HCEC 1CT (cell line): ENCODE data around the gene FAM204A.

Experiments used
- DNase-seq: peaks from one replicate; pipeline ENCODE4 v3.0.0-alpha.2; 2017

Gene FAM204A

DNA sequence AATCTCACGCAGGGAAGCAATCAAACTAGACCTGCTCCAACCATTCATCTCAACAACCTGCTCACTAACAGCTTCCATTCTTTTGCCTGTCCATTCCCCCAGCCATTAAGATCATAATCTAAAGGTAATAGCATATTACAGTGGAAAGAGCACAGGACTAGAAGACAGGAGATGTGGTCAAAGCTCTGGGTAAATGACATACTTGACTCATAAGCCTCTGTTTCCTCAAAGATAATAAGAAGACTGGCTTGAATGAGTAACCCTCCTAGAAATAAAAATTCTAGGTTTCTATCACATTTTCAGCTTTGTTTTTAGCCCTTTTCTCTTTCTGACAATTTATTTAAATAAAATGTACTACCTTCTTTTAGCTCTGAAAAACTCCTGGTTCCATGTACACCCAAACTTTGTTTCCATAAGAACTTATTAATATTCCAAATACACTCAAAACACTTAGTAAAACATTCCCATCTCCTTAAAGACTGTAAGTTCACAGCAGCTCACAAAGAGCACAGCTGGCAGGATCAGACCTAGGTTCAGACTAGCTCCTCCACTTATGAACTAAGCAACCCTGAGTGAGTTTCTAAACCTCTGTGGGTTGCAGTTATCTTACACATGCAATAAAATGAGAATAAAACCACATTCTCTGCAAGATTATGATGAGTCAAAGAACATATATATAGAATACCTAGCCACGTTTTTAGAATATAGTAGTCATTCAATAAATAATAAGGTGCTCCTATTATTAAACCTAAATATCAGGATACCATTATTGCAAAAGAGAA lies 11.6 kb downstream of the FAM204A start:
- DNase-seq, result no peak

DNA sequence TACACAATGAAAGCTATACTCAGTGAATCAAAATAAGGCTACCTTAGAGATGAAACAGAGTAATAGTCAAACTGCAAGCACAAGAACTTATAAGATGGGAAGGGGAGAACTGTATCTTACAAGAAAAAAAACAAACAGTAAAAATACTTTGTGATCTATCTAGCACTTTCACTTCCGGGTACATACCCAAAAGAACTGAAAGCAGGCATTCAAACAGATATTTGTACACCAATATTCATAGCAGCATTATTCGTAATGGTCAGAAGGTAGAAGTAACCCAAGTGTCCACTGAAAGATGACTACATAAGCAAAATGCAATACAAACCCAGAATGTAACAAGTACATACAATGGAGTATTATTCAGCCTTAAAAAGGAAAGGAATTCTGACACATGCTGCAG lies 18.0 kb downstream of the FAM204A start:
- no peak for DNase-seq

DNA sequence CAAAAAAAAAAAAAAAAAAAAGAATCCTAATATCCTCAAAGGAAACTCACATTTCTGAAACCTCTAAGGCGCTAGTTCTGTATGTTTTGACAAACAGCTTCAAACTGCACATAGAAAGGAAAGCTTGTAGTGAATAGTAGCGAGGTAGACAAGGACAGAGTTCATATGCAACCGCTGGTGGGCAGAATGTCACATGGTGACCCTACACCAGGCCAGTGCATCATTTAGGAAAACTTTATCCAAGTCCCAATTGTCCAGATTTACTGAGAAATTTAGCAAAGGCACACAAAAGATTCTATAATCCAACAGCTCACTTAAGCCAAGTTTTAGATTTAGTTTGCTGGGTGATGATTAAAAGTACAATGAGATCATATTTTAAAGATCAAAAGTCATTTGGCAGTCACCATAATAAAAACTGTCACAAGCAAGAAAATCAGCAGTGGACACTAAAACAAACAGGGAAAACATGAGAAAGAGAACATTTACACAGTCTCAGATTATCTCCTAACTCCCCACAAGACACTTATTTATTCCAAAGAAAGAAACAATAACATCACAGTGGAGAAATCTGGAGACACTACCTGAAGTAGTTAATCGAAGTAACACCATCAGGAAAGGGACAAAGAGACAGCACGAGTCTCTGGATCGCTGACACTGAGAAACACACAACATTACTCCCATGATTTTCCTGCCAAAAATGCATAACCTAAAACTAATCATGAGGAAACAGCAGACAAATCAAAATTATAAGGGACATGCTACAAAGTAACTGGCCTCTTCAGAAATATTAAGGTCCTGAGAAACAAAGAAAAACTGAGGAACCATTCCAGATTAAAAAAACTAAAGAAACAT lies 20.2 kb downstream of the FAM204A start:
- DNase-seq, result no peak

DNA sequence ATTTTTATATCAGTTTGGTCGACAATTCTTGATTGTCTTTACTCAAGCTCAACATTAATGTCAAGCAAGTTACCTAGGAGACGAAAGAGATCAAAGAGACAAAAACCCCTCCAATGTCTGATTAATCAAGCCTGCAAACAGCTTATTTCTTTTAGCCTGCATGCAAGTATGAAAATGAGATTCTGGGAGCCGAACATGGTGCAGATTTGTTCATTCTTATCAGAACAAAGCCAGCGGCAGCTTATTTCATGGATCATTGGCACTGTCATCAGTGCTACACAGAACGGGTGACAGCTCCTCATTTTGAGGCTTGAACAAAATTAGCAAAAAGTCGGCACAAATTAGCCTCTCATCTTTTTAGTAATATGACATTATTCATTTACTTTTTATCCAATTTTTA lies 26.5 kb downstream of the FAM204A start:
- DNase-seq, result no peak

DNA sequence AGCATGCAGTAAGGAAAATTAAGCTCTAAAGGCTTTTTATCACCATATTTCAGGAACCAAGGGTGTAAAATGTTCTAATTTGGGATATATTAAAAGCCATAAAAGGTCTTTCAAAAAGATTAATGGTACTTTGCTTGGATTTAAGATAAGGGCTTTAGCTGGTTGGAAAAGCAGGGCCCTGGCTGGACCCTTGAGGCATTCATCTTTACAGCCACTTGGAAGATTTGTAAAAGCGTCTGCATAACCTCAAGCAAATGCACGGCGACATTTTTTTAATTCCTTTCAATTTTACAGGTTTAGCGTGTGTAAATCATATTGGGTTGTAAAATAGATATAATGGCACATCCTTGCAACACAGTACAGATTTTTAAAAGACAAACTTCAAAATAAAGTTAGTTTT lies 27.2 kb downstream of the FAM204A start:
- DNase-seq, result no peak

DNA sequence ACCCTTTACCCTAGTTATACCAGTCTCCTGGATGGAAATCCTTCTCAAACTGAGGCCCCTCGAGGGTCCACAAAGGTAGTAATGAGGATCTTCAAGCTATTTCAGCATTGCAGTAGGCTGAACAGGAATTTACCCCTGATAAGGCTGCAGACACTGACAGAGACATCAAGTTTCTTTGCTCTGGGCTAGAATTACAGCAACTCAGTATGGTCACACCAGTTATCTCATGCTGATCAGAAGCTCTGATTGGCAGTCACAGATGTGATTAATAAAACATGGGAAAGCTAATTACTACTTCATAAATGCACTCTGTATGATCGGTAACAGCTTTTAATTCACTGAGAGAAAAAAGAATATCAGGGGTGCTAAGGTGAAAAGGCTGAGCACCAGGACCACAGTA lies 30.6 kb downstream of the FAM204A start:
- no peak for DNase-seq

DNA sequence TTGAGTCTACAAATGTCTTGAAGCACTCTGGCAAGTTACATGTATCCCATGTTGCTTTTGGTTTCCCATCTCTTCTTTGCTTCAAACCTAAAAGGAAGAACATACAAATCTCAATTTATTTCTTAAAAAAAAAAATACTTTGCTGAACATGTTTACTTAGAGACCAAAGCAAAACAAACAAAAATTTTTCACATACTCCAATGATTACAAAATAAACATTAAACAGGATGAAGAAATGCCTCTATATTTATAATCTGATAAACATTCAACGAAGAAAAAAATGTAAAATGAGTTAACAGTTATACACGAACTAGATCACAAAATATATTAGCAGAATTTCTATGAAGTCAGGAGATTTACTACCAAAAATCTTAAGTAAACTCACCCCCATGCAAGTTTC lies 31.3 kb downstream of the FAM204A start:
- peak; percentile 62 for DNase-seq

DNA sequence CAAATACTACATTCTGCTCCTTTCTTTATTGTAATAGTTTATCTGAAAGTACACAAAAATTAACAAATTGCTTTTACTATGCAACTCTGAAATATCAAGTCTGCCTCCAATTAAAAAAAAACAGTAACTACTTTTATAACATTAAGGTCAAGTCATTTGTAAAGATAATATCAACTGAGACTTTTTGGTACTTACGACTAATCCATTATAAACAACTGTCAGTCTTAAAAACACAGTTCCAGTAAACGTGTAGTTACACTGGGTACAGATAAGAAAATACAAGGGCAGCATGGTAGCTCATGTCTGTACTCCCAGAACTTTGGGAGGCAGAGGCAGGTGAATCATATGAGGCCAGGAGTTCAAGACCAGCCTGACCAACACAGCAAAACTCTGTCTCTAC lies 32.2 kb downstream of the FAM204A start:
- DNase-seq, result no peak

DNA sequence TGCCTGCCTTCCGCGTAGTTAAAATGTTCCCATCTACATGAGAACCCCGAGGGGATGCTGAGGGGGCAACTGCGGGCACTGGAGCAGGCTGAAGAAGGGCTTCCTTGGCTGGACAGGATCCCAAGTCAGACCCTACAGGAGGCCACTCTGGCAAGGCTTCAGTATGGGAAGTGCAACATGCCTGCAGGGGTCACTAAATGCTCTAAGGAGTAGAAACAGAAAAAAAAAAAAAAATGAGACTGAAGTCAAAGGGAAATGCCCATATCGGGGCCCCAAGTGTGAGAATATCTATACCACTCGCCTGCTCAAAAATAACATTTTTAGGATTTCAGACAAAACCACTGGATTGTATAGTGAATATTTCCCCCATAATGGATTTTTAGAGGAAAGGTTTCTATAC lies 33.5 kb downstream of the FAM204A start:
- no peak for DNase-seq

DNA sequence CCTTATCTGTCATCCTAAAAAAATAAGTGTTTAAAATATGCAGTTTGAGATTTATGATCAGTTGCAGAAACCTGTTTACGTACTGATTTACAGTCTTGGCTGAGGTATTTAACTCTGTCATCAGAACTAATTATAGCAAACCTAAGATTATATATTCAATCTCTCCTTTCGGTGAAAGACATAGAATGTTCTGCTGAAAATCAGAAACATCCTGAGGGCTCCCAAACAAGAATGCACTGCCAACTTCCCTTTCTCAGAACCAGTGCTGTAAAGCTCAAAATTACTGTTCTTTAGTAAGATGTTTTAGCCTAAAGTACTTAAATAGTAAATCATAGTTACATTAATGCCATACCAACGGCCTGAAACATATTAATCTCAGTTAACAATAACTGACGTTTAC lies 34.3 kb downstream of the FAM204A start:
- DNase-seq, result no peak

DNA sequence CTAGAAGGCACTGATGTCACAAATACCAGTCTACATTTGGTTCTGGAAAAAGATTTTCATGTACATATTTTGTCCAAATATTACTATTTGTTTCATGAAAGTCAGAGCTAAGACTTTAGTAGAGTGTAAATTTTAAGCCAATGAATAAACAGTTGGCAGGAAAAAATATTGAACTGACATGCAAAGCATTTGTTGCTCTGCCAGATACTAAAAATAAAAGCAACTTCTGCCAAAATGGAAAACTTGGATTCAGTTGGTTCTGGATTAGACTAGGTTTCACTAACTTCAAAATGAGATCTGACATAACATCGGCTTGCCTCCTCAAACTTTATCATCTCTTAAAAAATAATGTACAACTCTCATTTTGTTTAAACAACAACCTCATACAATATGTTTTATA lies 34.9 kb downstream of the FAM204A start:
- no peak for DNase-seq

DNA sequence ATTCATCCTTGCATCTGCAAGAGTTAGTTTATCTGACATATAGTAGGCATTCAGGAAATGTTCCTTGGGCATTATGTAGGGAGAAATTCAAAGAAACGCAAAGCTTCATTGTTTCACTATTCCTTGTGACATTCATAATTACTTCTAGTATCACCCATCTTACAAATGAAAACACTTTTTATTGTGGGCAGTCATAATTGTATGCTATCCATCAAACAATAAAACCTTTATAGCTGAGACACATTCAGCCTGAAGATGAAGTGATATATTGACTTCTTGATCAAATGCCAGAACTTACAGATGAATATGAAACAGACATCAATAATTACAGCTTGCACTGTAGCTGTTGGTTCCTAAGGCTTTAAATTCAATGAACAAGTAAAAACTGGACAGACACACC lies 36.4 kb downstream of the FAM204A start:
- no peak for DNase-seq

DNA sequence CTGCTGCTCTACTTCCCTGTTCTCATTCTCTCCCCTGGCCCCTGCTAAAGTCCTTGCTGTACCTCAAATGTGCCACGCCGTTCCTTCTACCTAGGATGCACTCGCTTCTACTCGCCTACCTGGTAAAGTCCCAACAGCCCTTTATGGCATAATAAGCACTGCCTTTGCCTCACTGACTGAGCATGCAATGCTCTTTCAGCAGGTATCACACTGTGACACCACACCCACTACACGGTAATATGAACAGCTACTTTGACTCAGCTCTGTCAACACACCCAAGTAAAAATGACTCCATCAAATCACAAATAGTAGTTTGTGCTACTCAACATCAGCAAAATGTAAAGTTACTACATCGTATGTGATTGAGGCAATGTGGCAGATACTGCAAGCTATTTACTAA lies 37.6 kb downstream of the FAM204A start:
- DNase-seq, result no peak

DNA sequence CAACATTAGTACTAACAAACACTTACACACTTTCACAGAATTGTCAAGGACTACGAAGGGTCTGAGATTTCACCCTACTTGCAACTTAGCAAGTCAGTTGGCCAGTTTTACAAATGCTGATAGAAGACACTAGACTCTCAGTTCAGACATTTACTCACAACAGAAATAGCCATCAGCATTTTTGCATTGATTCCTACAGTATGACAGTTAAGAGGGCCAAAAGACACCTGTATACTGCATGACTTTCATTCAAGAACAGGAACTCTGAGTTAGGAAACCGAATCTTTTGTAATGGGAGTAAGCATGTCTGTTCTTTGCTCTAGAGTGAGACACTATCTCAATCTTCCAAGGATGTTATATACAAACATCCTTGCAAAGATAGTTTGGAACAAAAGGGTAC lies 40.9 kb downstream of the FAM204A start:
- DNase-seq, result no peak

DNA sequence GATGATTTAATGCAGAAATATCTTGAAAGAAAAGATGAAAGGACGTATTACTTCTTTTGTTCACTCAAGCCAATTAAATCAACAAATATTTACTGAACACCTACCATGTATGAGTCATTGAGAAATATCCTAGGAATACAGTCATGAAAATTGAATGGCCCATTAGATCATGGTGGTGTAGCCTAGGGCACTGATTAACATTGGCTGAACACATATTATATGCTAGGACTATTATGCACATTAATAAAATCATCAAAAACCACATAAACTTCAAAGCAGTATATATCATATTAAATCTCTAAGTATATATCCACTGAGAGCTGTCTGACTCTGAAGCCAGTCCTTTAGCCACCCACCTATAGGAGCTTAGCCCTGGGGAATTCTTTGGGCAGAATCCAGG lies 41.8 kb downstream of the FAM204A start:
- DNase-seq, result no peak

DNA sequence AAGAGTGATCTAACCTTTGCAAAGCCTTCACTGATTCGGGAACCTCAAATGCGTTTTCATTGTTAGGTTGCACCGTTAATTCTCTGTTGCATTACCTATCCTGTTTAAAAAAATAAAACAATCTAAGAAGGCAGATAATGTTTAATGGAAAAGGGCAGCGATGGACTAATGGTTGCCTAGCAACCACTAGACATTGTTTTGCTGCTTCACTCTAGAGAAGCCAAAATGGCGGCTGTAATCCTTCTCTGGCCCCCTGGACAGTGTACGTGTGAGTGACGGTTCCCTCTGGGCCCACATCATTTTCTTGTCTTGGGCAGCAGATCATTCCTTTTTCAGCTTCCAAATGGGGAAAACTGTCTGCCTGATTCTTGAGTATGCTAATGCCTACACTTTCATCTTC lies 43.3 kb downstream of the FAM204A start:
- DNase-seq, result no peak

DNA sequence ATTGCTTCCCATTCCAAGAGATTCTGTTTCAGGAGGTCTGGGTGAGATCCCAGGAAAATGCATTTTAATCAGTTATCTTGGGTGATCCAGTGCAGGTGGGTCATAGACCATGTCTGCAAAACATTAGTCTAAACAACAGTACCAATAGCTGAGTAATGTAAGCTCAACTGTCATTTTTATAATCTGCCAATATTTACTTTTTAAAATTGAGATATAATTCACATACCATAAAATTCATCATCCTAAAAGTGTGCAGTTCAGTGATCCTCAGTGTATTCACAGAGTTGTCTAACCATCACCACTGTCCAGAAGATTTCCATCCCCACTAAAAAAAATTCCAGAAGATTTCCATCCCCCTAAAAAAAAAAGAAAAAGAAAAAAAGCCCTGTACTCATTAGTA lies 51.0 kb downstream of the FAM204A start:
- DNase-seq, result no peak

DNA sequence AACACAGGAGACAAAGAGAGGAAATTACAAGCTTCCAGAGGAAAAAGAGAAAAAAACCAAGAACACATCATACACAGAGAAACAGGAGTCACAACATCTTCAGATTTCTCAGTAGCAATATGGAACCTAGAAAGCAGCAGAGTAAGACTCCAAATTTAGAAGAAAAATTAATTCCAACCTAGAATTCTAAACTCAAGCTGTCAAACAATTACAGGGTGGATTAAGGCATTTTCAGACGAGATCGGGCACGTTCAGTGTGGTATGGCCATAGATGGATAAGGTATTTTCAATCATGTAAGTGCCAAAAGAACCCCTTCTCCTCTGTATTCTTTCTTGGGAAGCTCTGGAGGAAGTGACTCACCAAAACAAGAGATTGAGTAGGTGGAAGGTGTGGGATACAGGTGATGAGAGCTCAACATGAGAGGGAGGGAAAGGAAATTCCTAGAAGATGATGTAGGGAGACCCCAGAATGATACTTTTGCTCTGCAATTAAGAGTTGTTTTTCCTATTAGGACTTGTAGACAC lies 51.6 kb downstream of the FAM204A start:
- no peak for DNase-seq

DNA sequence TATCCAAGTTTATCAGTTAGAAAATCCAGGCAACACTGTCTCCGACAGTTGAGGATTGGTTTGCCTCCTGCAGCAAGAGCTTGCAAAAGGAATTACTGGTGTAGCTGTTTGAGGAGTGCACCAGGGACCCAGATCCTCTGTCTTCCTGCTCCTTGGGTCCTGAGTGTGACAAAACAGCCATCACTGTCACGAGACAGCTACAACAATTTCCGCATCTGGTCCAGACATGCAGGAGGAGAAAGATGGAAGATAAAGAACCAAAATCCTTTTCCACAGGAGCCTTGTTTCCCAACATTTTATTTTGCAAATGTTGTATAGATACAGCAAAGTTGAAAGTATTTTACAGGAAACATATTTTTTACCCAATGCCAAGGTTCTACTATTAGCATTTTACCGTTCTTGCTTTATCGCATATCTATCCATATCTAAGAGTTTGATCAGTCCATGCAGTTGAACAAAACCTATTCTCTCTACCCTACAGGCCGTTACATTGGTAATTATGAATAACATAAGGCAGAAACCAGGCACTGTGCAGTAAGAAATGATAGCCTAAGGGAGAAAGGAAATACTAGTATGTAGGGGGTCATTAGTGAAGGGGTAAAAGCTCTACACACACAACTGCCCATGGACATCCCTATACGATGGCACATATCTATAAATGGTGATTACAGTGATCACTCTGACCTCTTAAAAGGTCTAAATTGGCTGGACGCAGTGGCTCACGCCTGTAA lies 54.9 kb downstream of the FAM204A start:
- DNase-seq, result no peak

DNA sequence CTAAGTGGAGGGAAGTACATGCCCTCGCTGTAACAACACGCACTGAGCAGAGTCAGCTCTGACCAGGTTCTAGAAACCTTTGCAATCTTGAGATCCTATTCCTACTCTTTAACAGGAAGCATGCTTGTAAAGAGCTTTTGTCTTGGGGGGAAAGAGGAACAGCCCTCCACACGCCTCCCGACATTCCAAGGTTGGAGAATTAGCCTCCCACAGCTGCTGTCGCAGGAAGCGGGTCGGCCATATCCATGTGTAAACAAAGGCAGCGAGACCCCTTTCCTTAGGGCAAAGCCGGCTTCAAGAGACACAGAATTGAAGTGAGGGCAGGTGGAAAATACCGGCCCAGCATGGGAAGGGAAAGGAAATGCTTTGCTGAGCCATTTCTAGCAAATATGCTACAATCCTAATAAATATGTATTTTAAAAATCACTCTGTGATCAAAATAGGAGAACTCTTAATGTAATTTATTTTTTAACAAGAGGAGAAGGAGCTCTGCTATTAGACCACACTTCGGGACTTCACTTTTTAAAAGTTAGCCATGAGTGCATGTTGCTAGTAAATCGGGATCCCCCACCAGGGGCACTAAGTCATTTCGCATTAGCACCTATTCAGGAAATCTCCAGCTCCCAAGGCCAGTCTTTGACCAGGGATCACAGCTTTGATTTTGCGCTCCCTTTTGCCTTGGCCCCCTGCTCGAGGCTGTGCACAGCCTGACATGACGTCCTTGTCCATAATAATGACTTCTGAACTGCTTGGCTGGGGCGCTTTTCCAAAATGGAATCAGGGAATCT lies 55.9 kb downstream of the FAM204A start:
- no peak for DNase-seq

DNA sequence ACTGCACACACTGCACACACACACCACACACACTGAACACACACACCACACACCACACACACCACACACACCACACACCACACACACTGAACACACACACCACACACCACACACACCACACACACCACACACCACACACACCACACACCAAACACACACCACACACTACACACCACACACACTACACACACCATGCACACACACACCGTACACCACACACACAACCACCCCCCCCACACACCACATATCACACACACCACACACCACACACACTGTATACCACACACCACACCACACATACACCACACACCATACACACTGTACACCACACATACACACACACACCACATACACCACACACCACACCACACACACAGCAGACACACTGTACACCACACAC lies 59.5 kb downstream of the FAM204A start:
- DNase-seq, result no peak

DNA sequence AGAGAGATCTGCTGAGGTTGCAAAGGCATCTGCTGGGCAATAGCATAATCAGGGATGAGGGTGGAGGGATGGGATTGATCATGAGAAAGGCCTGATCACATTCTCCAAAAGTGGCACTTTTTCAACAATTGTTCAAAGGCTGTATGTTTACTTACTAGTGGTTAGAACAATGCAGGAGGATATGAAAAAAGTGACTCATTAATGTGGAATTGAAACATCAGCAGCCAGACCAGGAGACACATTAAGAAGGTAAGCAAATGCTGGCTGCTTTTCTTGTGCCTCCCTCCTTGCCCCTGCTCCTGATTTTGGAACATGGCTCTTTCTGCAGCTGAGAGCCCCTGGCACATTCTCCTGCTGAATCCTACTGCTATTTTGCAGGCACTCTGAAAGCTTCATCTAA lies 63.5 kb downstream of the FAM204A start:
- DNase-seq, result no peak

DNA sequence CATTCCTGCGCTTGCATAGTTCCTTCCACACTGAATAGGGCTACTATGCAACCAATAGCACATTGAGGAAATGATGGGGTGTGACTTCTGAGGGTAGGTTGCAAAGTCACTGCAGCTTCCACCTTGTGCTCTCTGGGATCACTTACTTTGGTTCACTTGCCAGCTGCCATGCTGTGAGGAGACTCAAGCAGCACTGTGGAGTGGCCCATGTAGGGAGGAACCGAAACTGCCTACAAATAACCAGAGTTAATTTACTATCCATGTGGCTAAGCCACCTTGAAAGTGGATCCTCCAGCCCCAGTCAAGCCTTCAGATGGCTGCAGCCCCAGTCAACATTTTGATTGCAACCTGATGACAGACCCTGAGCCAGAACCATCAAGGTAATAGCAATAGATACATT lies 64.3 kb downstream of the FAM204A start:
- no peak for DNase-seq
